Chondrocyte (in vitro differentiated cells): ENCODE results near the gene MIPOL1. TPM values are rescaled to one million over a fixed set of nuclear protein-coding genes. Genes with fewer than 3 reads are reported as not detected.
"Not testable (repeated sequence)": the region's sequence is repeated elsewhere in the genome, so short reads cannot be mapped to it uniquely, and the experiment has no call there.

Experiments used
- DNase-seq: peaks from one replicate; pipeline ENCODE4 v3.0.0; 2021; ENCODE audit warnings: mixed read lengths, low spot score
- H3K27ac Mint-ChIP-seq: one replicate; pipeline ENCODE4 v1.8.0; 2021; ENCODE audit warnings: mild to moderate bottlenecking, moderate library complexity, mixed read lengths; ENCODE audit not compliant: unreplicated experiment
- H3K27me3 Mint-ChIP-seq: 2 replicates; pipeline ENCODE4 v1.8.0; 2021; ENCODE audit warnings: low read depth, mixed read lengths
- H3K36me3 Mint-ChIP-seq: 2 replicates; pipeline ENCODE4 v1.8.0; 2021; ENCODE audit warnings: low read depth, mixed read lengths
- H3K4me1 Mint-ChIP-seq: 2 replicates; pipeline ENCODE4 v1.8.0; 2021; ENCODE audit warnings: low read depth, mild to moderate bottlenecking, mixed read lengths
- H3K4me3 Mint-ChIP-seq: one replicate; pipeline ENCODE4 v1.8.0; 2021; ENCODE audit warnings: mild to moderate bottlenecking, moderate library complexity, mixed read lengths; ENCODE audit not compliant: unreplicated experiment
- H3K9me3 Mint-ChIP-seq: 2 replicates; pipeline ENCODE4 v1.8.0; 2021; ENCODE audit warnings: low read depth, mixed read lengths
- CTCF ChIP-seq: fragments of 200-600 bp; sonication (generic); IDR thresholded peaks from 2 replicates; pipeline ENCODE4 v1.5.0; 2021; ENCODE audit warnings: antibody characterized with exemption, mild to moderate bottlenecking, moderate library complexity
- total RNA-seq: library from RNA; stranded (reverse); gene quantifications from 3 replicates; pipeline ENCODE4 v1.2.1, GENCODE V29; 2021

MIPOL1 gene
- total RNA-seq, 1 donor from 2014 or later: 9.8 TPM

- Mint-ChIP-seq H3K27ac (no peak overlapping the region), H3K36me3 (peaks cover 9% of the 10 kb centered on the region), H3K4me3 (no peak overlapping the region), H3K9me3 (no peaks in the 10 kb centered on the region), H3K27me3 (no peaks in the 10 kb centered on the region), H3K4me1 (peaks cover 2% of the 10 kb centered on the region)
- TF ChIP-seq CTCF: no peak
- DNase-seq: no peak
Observed at GRCh38 chr14:37311252-37311651, 113.5 kb downstream of the MIPOL1 start.

GRCh38 chr14:37318938-37319337, 121.2 kb downstream of the MIPOL1 start:
- Mint-ChIP-seq H3K4me1 (no peaks in the 10 kb centered on the region), H3K36me3 (peaks cover 6% of the 10 kb centered on the region), H3K4me3 (no peak overlapping the region), H3K27me3 (no peaks in the 10 kb centered on the region), H3K9me3 (peaks cover 7% of the 10 kb centered on the region), H3K27ac (no peak overlapping the region)
- no peak for DNase-seq
- no peak for TF ChIP-seq CTCF

GRCh38 chr14:37320106-37320505, 122.4 kb downstream of the MIPOL1 start:
- no peak for DNase-seq
- H3K4me1 Mint-ChIP-seq: no peaks in the 10 kb centered on the region
- no peak overlapping the region for H3K4me3 Mint-ChIP-seq
- H3K27me3 Mint-ChIP-seq: no peaks in the 10 kb centered on the region
- peaks cover 7% of the 10 kb centered on the region for H3K9me3 Mint-ChIP-seq
- no peak overlapping the region for H3K27ac Mint-ChIP-seq
- peaks cover 5% of the 10 kb centered on the region for H3K36me3 Mint-ChIP-seq
- TF ChIP-seq CTCF: no peak

- Mint-ChIP-seq H3K27me3 (no peaks in the 10 kb centered on the region), H3K27ac (no peak overlapping the region), H3K9me3 (peaks cover 7% of the 10 kb centered on the region), H3K4me1 (no peaks in the 10 kb centered on the region), H3K4me3 (no peak overlapping the region), H3K36me3 (peaks cover 2% of the 10 kb centered on the region)
- no peak for DNase-seq
- no peak for TF ChIP-seq CTCF
Observed at GRCh38 chr14:37325332-37325731, 127.6 kb downstream of the MIPOL1 start.

GRCh38 chr14:37326434-37326833, 128.7 kb downstream of the MIPOL1 start:
- no peak for DNase-seq
- Mint-ChIP-seq H3K4me3 (no peak overlapping the region), H3K36me3 (peaks cover 9% of the 10 kb centered on the region), H3K4me1 (no peaks in the 10 kb centered on the region), H3K9me3 (peaks cover 17% of the 10 kb centered on the region), H3K27ac (no peak overlapping the region), H3K27me3 (no peaks in the 10 kb centered on the region)
- no peak for TF ChIP-seq CTCF

GRCh38 chr14:37327933-37328332, 130.2 kb downstream of the MIPOL1 start:
- peaks cover 14% of the 10 kb centered on the region for H3K9me3 Mint-ChIP-seq
- H3K4me3 Mint-ChIP-seq, DNase-seq, H3K27me3 Mint-ChIP-seq, H3K4me1 Mint-ChIP-seq, H3K27ac Mint-ChIP-seq, H3K36me3 Mint-ChIP-seq: not testable (repeated sequence)
